Anterior cingulate cortex (tissue), 58 donors: ENCODE results near the gene RUNX1.
"Not testable (repeated sequence)": the region's sequence is repeated elsewhere in the genome, so short reads cannot be mapped to it uniquely, and the experiment has no call there.

Experiments
- DNase-seq, 58 donors: peaks; one replicate each; lab custom pipeline; 2025; lab: John Stamatoyannopoulos, UW

RUNX1 gene

GRCh38 chr21:34956416-34957316 lies 92.4 kb downstream of the RUNX1 start:
- no peak for DNase-seq

GRCh38 chr21:34953950-34954349 lies 95.2 kb downstream of the RUNX1 start:
- DNase-seq = no peak

GRCh38 chr21:34952701-34953100 lies 96.4 kb downstream of the RUNX1 start:
- no peak for DNase-seq

GRCh38 chr21:34951868-34952267 lies 97.2 kb downstream of the RUNX1 start:
- not testable (repeated sequence) for DNase-seq

GRCh38 chr21:34950980-34951379 lies 98.1 kb downstream of the RUNX1 start:
- no peak for DNase-seq

- no peak for DNase-seq
Measured at GRCh38 chr21:34949499-34949898, 99.6 kb downstream of the RUNX1 start.

DNA sequence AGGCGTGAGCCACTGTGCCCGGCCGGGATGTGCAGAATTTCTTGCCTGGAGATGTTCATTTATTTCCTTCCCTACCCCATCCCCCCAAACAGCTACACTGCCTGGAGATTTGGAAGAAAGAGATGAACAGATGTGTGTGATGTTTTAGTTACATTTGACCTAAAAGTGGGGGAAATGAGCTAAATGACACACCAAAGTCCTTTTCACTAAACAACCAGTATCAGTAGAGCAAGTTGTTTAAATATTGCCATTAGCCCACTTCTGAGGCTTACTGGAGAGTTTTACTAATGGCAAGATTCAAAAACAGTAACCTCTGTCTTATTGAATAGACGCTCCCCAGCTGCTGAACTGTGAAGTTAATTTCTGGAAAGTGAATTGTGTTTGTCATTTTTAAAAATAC lies 100.1 kb downstream of the RUNX1 start:
- no peak for DNase-seq

DNA sequence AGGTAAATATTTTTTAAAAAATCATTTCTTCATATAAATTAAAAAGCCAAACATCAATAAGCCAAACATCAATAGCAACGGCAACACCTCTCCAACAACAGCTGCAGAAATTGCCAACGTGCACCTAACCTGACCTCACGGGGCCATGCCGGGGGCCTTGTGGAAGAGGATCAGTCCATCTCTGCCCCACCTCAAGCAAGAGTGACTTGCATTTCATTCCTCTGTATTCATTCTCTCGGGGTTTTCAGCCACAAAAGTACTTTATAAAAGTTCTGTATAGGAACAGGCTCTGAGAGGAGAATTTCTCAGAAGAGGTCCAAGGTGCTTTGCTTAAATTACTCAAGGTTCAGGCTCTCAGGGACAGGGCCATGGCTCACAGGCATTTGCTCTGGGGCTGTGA lies 100.9 kb downstream of the RUNX1 start:
- no peak for DNase-seq

DNA sequence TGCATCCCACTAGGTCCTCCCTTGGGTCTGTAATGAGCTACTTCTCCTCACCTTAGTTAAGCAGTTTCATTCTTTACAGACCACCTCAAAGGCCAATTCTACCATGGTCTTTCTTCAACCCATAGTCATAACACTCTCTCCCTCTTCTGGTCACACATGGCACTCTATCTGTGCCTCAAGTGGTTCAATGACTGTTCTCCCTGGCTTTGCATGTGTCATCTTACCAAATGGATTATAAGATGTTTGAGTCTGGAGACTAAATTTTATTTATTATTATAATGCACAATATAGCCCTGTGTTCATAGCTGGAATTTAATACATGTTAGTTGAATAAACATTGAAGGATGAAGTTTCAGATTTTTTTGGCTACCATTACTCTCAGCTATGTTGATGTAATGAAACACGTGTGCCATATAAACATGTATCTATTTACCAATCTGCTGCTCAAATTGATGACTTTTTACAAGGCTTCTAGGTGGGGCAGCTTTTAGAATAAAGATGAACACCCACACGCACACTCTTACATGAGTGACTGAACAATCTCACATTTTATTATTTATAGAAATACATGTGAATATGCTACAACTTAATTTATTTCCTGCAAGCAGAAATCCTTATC lies 102.1 kb downstream of the RUNX1 start:
- no peak for DNase-seq

GRCh38 chr21:34946385-34946840 lies 102.7 kb downstream of the RUNX1 start:
- DNase-seq = no peak

DNA sequence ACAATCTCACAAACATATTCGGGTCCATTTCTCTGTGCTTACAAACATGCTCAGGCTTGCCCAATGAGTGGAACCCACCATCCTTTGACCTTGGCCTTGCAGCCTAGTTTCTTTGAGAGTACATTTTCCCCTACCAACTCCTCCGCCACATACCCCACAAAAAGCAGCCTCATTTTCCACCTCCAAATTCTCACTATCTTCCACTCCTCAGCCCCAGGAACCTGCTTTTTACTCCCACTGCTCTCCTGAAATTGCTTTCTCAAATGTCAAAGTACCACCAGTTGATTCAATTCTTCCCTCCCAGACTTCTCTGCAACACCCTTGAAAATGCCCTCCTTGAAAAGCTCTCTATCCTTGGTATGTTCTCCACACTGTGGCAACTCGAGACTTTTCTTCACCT lies 103.8 kb downstream of the RUNX1 start:
- no peak for DNase-seq

DNA sequence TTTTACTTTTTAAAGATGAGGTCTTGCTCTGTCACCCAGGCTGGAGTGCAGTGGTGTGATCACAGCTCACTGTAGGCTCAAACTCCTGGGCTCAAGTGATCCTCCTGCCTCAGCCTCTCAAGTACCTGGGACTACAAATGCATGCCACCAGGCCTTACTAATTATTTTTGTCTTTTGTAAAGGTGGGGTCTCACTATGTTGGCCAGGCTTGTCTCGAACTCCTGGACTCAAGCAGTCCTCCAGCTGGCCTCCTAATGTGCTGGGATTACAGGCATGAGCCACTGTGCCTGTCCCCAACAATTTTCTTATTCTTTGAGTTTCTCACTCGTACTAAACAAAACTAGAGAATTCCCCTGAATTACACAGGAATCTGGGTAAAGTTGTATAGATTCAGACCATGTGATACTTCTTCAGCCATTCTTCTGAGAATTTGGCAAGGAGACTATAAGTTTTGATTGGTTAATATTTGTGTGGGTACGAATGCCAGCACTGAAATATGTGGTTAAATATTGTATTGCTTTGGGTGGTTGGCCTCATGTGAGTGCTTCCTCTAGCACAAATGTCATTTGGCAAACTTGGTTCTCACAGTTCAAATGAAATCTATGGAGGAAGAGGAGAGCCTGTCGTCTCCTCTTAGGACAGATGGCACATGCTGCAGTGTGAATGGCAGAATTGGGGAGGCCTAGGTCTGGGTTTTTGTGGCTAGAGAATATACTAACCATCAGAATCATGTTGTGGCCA lies 104.9 kb downstream of the RUNX1 start:
- DNase-seq = no peak

GRCh38 chr21:34942911-34943310 lies 106.2 kb downstream of the RUNX1 start:
- DNase-seq = no peak

GRCh38 chr21:34941162-34941561 lies 107.9 kb downstream of the RUNX1 start:
- no peak for DNase-seq

GRCh38 chr21:34939673-34940331 lies 109.3 kb downstream of the RUNX1 start:
- DNase-seq = no peak

DNA sequence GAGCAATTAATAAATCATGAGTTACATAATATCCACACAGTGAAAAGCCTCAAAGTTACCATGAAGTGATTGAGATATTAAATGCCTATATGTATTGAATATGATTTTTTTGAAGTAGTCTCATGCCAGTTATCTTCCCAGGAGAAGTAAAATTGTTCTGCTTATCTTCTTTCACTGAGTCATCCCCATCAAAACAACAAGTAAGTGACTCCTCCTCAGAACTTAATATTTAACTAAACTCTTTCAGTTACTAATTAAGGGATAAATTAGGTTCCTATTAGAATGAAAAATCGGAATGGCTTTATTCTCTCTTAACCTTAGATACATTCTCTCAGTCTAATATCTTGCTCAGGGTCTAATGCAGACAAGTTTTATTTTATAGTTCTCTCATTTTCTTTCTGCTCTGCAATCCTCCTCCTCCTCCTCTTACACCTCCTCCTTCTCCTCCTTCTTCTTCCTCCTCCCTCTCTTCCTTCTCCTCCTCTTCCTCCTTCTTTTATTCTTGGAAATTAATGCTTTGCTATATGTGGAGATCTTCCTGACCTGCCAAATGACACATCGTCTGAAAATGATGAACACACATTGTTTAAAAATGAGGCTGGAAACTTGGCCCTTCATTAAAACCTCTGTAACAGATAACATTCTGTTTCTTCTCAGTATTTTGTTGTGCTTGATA lies 110.9 kb downstream of the RUNX1 start:
- DNase-seq = no peak

DNA sequence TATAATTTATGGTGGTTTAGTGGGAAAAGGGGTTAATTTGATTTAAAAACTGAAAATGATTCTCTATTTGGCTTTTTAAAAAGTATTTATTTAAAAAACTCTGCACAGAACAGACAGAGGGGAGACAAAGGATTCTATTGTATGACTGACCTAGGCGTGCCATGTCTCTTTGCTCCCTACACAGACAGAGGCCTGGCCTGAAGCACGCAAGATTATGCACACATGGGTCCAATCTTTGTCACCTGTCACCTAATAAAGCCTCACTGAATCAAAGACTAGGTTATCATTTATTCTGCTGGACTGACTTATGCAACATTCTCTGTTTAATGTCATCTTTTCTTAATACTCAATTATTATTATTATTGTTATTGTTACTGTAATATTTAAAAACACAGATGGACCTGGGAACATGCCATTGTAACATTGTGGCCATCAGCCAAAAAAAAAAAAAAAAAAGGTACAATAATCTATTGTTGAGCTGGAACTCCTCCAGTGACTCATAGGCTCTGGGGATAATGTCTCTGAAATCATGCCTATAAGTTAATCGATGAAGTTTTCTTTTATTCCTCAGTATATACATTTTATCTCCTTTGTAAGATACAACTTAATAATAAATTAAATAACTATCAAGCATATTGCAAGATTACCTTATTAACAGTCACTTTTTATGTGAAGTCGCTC lies 112.1 kb downstream of the RUNX1 start:
- no peak for DNase-seq

DNA sequence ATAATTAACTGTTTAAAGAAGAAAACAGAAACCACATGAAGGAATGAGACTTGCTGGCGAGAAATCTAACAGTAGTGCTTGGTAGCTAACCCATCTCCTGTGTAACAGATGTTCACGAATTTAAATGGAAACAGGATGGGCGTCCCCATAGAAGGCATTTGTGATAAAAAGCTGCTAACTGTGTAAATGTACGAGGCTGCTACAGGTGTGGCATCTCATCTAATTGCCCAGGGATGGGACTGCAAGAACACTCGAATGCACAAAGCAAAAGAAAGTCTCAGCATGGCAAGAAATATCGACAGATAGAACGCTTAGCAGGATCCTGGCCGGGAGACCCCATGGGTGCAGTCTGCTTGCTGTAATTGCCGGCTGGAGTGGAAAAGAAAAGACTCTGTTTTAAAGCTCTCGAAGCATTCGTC lies 112.7 kb downstream of the RUNX1 start:
- DNase-seq = no peak

- DNase-seq = no peak
Measured at GRCh38 chr21:34935898-34936297, 113.2 kb downstream of the RUNX1 start.

- no peak for DNase-seq
Measured at GRCh38 chr21:34935452-34935851, 113.7 kb downstream of the RUNX1 start.
